ENCODE measurements around the gene DIP2B.
"Not testable (repeated sequence)": the region's sequence is repeated elsewhere in the genome, so short reads cannot be mapped to it uniquely, and the experiment has no call there.

Gene DIP2B

GRCh38 chr12:50679612-50680011 lies 174.8 kb downstream of the DIP2B start:
- DNase-seq (ENCODE audit: low spot score) = no peak

GRCh38 chr12:50681064-50681463 lies 176.3 kb downstream of the DIP2B start:
- not testable (repeated sequence) for DNase-seq (ENCODE audit: low spot score)

- no peak for DNase-seq (ENCODE audit: low spot score)
Measured at GRCh38 chr12:50685641-50686040, 180.9 kb downstream of the DIP2B start.

DNA sequence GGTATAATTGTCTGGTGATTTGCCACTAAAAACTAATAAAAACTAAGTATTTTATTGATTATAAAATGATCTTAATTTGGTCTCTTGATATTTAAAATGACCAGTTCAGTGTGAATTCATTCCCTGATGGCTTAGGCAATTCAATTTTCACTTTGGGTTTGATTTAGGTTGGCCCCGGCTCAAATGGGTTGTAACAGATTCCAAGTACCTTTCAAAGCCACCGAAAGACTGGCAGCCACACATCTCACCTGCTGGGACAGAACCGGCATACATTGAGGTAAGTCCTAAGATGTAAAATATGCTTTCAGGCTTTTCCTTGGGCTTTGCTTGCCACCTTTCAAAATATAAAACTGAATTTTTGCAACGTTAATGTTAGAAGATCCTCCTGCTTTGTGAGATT lies 181.6 kb downstream of the DIP2B start:
- no peak for DNase-seq (ENCODE audit: low spot score)

DNA sequence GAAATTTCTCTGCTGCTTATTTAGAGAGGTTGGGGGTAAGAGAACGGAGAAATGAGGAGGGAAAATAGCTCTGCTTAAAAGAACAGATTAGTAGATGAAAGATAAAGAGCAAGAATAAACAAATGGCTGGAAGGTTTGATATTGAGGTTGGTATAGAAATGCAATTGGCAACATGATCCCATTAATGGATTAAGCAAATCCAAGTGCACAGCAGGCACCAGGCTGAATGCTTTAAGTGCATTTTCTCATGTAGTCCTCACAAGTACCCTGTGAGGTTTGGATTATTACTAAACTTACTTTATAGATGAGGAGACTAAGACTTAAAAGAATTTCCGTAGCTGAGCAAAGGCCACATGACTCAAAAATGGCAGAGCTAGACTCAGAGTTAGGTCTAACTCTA lies 182.2 kb downstream of the DIP2B start:
- no peak for DNase-seq (ENCODE audit: low spot score)

DNA sequence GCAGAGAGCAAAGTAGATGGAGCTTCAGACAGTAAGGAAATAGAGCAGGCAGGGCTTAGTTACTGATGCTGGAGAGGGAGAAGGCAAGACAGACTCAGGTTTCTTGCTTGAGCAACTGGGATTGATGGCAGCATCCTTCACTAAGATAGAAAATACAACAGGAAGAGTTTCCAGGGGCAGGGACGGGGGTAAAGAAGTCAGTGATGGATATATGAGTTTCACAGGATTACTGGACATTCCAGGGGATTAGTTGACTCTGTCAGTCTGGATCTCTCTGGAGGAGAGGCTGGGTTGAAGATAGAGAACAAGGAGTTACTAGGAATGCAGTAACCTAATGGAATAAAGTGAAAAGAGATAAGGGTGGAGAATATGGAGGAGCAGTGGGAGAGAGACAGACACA lies 184.7 kb downstream of the DIP2B start:
- DNase-seq (ENCODE audit: low spot score) = no peak

GRCh38 chr12:50690925-50691324 lies 186.1 kb downstream of the DIP2B start:
- peak; percentile 80 for DNase-seq (ENCODE audit: low spot score)

GRCh38 chr12:50695961-50696360 lies 191.2 kb downstream of the DIP2B start:
- no peak for DNase-seq (ENCODE audit: low spot score)

DNA sequence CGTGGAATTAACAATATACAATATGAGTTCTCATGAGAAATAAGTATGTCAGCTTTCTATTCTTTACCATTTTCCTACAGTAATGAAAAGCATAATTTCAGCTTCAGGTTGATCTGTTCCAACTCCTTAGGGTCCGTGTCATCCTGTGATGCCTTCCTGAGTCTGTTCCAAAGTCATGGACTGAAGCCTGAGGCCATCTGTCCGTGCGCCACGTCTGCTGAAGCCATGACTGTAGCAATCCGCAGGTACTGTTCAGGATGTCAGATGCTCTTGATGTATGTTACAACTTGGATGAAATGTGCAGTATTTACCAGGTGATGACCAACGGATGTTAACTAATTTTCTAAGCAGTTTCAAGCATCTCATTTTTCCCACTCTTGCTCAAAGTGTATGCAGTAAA lies 192.1 kb downstream of the DIP2B start:
- DNase-seq (ENCODE audit: low spot score) = no peak

DNA sequence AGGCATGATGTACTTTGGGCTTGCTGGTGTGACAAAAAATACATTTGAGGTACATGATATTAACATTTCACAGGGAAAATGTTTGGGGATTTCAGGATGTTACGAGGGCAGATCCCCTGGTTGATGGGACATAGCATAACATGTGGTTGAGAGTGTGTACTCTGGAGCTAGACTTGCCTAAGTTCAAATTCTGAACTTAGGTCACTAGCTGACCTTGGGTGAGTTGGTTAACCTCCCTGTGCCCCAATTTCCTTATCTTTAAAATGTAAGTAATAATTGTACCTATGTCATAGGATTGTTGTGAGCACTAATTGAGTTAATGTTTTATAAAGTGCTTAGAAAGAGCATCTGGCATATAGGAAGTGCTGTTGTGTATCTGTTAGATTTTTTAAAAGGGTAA lies 194.4 kb downstream of the DIP2B start:
- no peak for DNase-seq (ENCODE audit: low spot score)

GRCh38 chr12:50699940-50700339 lies 195.2 kb downstream of the DIP2B start:
- no peak for DNase-seq (ENCODE audit: low spot score)

- no peak for DNase-seq (ENCODE audit: low spot score)
Measured at GRCh38 chr12:50706606-50707005, 201.8 kb downstream of the DIP2B start.

DNA sequence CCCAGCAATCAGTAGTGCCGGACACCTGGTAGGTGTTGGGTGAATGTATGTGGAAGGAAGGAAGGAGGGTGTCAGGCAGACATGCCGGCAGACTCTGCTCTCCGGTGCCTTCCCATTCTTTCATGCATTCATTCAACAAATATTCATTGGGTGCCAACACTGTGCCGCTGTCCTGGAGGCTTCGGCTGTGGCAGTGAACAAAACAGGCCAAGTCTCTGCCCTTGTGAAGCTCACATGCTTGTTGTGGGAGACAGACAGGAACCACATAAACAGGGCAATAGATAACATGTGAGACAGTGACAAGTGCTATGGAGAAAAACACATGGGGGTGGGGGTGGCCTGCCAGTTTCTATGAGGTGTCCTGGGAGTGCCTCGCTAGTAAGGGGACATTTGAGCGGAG lies 202.6 kb downstream of the DIP2B start:
- DNase-seq (ENCODE audit: low spot score) = no peak

GRCh38 chr12:50708631-50709030 lies 203.8 kb downstream of the DIP2B start:
- DNase-seq (ENCODE audit: low spot score) = no peak

- no peak for DNase-seq (ENCODE audit: low spot score)
Measured at GRCh38 chr12:50711121-50711520, 206.3 kb downstream of the DIP2B start.

DNA sequence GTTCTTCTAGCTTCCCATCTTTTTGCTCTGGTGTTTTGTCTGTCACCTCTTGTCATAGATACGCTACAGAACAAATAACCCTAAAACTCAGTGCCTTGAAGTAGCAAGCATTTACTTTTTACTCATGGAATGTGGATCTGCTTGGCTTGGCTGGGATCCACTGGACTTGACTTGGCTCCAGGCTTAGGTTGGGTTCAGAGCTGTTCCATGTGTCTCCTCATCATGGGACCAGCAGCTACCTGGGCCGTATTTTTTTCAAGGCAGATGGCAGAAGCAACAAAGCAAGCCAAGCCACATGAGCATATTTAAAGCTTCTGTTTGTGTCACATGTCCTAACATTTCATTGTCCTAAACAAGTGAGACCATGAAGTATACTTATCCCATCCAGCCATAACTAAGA lies 210.4 kb downstream of the DIP2B start:
- no peak for DNase-seq (ENCODE audit: low spot score)

GRCh38 chr12:50718760-50719159 lies 214.0 kb downstream of the DIP2B start:
- no peak for DNase-seq (ENCODE audit: low spot score)

- DNase-seq (ENCODE audit: low spot score) = no peak
Measured at GRCh38 chr12:50720085-50720484, 215.3 kb downstream of the DIP2B start.

GRCh38 chr12:50720501-50720900 lies 215.7 kb downstream of the DIP2B start:
- no peak for DNase-seq (ENCODE audit: low spot score)

DNA sequence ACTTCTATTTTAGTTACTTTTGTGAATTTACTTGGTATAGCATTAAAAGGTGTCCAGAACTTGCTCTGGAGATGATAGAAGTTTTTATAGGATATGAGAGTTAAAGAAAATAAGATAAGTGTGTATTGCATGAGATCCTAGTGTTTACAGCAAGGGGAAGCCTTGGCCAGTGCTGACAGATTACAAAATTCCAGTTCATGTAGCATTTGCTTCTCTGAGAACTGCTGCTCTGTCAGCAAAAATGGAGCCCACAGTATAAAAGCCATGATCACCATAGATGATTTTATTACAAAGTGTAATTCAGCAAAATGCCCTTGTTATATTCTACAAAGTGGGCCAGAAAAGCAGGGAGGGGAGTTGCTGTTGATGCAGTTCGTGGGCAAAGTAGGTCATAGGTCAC lies 219.1 kb downstream of the DIP2B start:
- no peak for DNase-seq (ENCODE audit: low spot score)

GRCh38 chr12:50725011-50725942 lies 220.5 kb downstream of the DIP2B start:
- DNase-seq (ENCODE audit: low spot score) = no peak

DNA sequence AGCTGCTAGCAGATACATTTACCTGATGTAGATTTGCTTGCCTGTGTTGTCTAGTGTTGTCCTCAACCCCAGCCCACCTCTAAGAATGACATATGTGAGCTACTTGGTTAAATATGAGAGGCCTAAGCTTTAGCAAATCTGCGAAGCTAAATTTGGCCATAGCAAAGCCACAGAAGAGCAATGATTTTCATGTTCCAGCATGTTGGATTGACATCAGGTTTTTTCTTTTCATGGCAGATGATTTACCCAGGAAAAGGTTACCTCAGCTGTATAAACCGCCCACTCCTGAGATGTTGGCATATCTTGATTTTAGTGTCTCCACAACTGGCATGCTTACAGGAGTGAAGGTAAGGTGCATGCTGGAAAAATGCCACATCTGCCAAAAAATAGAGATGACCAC lies 222.7 kb downstream of the DIP2B start:
- DNase-seq (ENCODE audit: low spot score) = no peak

- DNase-seq (ENCODE audit: low spot score) = no peak
Measured at GRCh38 chr12:50728417-50728816, 223.6 kb downstream of the DIP2B start.

DNA sequence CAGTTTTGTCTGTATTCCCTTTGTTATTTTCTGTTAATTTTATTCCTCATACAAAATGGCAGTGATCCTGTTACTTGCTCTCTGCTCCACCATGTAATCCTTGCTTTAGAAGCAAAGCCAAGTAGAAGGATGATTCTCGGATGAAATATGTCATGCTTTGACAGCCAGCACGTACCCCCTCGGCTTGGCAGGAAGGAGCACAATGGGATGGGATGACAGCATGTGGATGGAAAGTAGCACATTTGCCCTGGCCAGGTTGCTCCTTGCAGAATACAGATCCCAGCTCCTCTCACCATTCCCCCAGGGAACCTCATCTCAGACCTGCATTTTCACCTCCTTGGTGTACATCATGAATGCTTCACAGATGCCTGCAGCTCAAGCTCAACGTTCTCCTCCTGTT lies 224.1 kb downstream of the DIP2B start:
- no peak for DNase-seq (ENCODE audit: low spot score)

Measured in COLO829 (cell line).